HepG2 (cell line): ENCODE measurements around the gene FAM117A. TPM values are rescaled to one million over a fixed set of nuclear protein-coding genes. Genes with fewer than 3 reads are reported as not detected.

ENCODE experiments used
- ATF7 ChIP-seq, 2 experiments: fragments of 450-650 bp in 1 of 2; sonication (generic) in 1 of 2; formaldehyde crosslinking in 1 of 2; IDR thresholded peaks; 2 replicates each; pipeline versions ENCODE4 v1.4.0 to v1.6.1; 2016 to 2020; ENCODE audit warnings: antibody characterized with exemption in 1 of 2, mild to moderate bottlenecking in 1 of 2, missing genetic modification reagents in 1 of 2
- DNMT3B ChIP-seq: conservative IDR thresholded peaks from 2 replicates; pipeline ENCODE4 v1.6.1; 2016; ENCODE audit warnings: missing biosample characterization, control low read depth
- HOXA3 ChIP-seq: sonication (generic); formaldehyde crosslinking; IDR thresholded peaks from 2 replicates; pipeline ENCODE4 v1.5.0; 2020; ENCODE audit warnings: missing genetic modification reagents
- NFIB ChIP-seq: sonication (generic); formaldehyde crosslinking; IDR thresholded peaks from 2 replicates; pipeline ENCODE4 v1.9.0; 2021; ENCODE audit warnings: missing genetic modification reagents, mild to moderate bottlenecking, borderline replicate concordance
- SMARCC2 ChIP-seq: fragments of 450-650 bp; IDR thresholded peaks from 2 replicates; pipeline ENCODE4 v1.6.1; 2017; ENCODE audit warnings: antibody characterized with exemption, mild to moderate bottlenecking
- ZBTB38 ChIP-seq: sonication (generic); formaldehyde crosslinking; IDR thresholded peaks from 2 replicates; pipeline ENCODE4 v1.5.1; 2020; ENCODE audit warnings: mild to moderate bottlenecking, missing genetic modification reagents
- ZMAT3 ChIP-seq: sonication (generic); formaldehyde crosslinking; conservative IDR thresholded peaks from 2 replicates; pipeline ENCODE4 v1.7.0; 2021; ENCODE audit warnings: missing genetic modification reagents
- ZNF235 ChIP-seq: sonication (generic); formaldehyde crosslinking; IDR thresholded peaks from 2 replicates; pipeline ENCODE4 v1.8.1; 2023; ENCODE audit warnings: mild to moderate bottlenecking, missing genetic modification reagents, borderline replicate concordance
- ZNF30 ChIP-seq: sonication (generic); formaldehyde crosslinking; IDR thresholded peaks from 2 replicates; pipeline ENCODE4 v1.5.0; 2020; ENCODE audit warnings: mild to moderate bottlenecking, missing genetic modification reagents
- ZNF34 ChIP-seq: sonication (generic); formaldehyde crosslinking; IDR thresholded peaks from 2 replicates; pipeline ENCODE4 v1.4.0; 2020; ENCODE audit warnings: mild to moderate bottlenecking, missing genetic modification reagents, borderline replicate concordance
- ZNF7 ChIP-seq: IDR thresholded peaks from 2 replicates; pipeline ENCODE4 v1.6.1; 2016; ENCODE audit warnings: missing biosample characterization, missing genetic modification reagents
- polyA plus RNA-seq, 8 experiments: library from polyadenylated mRNA; depleted of rRNA in 3 of 8; stranded (reverse) in 7 of 8; unstranded in 1 of 8; fragments of >200 nt; fragmentation: Illumina TruSeq in 4 of 8; extraction: Trizol in 4 of 8; gene quantifications; 2 replicates each; pipeline versions ENCODE4 v1.2.1 to v1.2.3, GENCODE V29; 2011 to 2016; ENCODE audit warnings: low read depth in 4 of 8, missing spikeins in 1 of 8, mixed read lengths in 1 of 8; ENCODE audit not compliant: insufficient read depth in 1 of 8
- total RNA-seq, 5 experiments: library from RNA; depleted of rRNA; stranded (reverse); fragments of >200 nt; fragmentation: Illumina TruSeq; extraction: Trizol; gene quantifications; 2 replicates each; pipeline ENCODE4 v1.2.3, GENCODE V29; 2016; ENCODE audit warnings: low read depth in 1 of 5
- TF ChIP-seq, protein P1 (sequence below): sonication (generic); formaldehyde crosslinking; IDR thresholded peaks from 2 replicates; pipeline ENCODE4 v1.5.0; 2020; ENCODE audit warnings: mild to moderate bottlenecking, missing genetic modification reagents
- TF ChIP-seq, protein P2 (sequence below): sonication (generic); formaldehyde crosslinking; IDR thresholded peaks from 2 replicates; pipeline ENCODE4 v1.4.0; 2020; ENCODE audit warnings: missing genetic modification reagents
- TF ChIP-seq, protein P3 (sequence below): sonication (generic); formaldehyde crosslinking; IDR thresholded peaks from 2 replicates; pipeline ENCODE4 v1.4.0; 2020; ENCODE audit warnings: missing genetic modification reagents
- TF ChIP-seq, protein P4 (sequence below): sonication (generic); formaldehyde crosslinking; conservative IDR thresholded peaks from 2 replicates; pipeline ENCODE4 v1.8.1; 2023; ENCODE audit warnings: missing genetic modification reagents
- TF ChIP-seq, protein P5 (sequence below): sonication (generic); formaldehyde crosslinking; IDR thresholded peaks from 2 replicates; pipeline ENCODE4 v1.4.0; 2020; ENCODE audit warnings: missing genetic modification reagents, borderline replicate concordance
- TF ChIP-seq, protein P6 (sequence below): sonication (generic); formaldehyde crosslinking; IDR thresholded peaks from 2 replicates; pipeline ENCODE4 v1.4.0; 2020; ENCODE audit warnings: mild to moderate bottlenecking, missing genetic modification reagents

Gene FAM117A
- total and polyA plus RNA-seq, 2 of the 13 experiments (the other 11 are each of a cell fraction or from before 2014, with no cell fraction given) = 12.1 to 19.8 TPM

DNA sequence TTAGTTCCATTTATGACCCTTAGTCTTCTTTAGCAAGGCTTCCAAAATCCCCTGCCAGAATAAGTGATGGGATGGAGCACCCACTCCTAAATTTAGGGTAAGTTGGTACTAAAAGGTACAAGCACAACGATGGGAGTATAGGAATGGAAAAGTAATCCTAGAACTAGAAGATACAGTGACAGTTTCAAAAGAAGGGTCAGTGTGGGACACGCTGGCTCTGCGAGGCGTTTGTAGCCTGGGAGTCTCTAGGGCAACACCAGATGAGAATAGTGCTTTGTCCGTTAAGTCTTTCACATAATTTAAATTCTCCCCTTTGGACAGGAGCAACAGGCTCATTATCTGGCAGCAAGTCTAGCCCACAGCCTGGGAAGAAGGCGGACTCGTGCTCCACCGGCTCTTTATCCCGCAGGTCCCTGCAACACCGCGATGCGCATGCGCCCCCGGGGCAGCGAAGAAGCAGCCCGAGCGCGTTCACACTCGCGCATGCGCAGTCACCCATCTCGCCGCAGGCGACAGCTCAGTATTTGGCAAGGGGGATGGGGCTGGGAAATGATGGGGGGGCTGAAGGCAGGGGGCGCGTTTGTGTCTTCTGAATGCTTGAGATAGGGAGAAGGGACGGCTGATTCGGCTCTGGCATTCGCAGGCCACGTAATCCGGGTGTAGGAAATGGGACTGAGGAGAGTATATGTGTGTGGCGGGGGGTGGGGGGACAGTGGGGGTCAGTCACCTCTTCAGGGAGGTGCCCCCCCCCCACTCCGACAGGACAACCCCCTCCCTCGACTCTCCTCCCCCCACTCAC, 86.6 kb downstream of the FAM117A start (continued):
- TF ChIP-seq NFIB (CRISPR knock-in tag) (no peak), ZNF235 (CRISPR knock-in tag) (no peak), ZNF30 (CRISPR knock-in tag) (no peak), ZNF7 (CRISPR knock-in tag) (no peak), DNMT3B (CRISPR knock-in tag) (no peak), ZBTB38 (0 out of 2 replicates have a peak, but pooled peaks have one; percentile 23), ATF7 (IDR thresholded peaks at IDR 0.05) (no peak), ATF7 (CRISPR knock-in tag; IDR thresholded peaks at IDR 0.05) (no peak), ZMAT3 (no peak), SMARCC2 (no peak), HOXA3 (CRISPR knock-in tag) (no peak; the same call in 1 of the 2 replicates), ZNF34 (no peak)
- TF ChIP-seq, protein P1, sequence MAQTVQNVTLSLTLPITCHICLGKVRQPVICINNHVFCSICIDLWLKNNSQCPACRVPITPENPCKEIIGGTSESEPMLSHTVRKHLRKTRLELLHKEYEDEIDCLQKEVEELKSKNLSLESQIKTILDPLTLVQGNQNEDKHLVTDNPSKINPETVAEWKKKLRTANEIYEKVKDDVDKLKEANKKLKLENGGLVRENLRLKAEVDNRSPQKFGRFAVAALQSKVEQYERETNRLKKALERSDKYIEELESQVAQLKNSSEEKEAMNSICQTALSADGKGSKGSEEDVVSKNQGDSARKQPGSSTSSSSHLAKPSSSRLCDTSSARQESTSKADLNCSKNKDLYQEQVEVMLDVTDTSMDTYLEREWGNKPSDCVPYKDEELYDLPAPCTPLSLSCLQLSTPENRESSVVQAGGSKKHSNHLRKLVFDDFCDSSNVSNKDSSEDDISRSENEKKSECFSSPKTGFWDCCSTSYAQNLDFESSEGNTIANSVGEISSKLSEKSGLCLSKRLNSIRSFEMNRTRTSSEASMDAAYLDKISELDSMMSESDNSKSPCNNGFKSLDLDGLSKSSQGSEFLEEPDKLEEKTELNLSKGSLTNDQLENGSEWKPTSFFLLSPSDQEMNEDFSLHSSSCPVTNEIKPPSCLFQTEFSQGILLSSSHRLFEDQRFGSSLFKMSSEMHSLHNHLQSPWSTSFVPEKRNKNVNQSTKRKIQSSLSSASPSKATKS (CRISPR knock-in tag) = no peak
- TF ChIP-seq, protein P2, sequence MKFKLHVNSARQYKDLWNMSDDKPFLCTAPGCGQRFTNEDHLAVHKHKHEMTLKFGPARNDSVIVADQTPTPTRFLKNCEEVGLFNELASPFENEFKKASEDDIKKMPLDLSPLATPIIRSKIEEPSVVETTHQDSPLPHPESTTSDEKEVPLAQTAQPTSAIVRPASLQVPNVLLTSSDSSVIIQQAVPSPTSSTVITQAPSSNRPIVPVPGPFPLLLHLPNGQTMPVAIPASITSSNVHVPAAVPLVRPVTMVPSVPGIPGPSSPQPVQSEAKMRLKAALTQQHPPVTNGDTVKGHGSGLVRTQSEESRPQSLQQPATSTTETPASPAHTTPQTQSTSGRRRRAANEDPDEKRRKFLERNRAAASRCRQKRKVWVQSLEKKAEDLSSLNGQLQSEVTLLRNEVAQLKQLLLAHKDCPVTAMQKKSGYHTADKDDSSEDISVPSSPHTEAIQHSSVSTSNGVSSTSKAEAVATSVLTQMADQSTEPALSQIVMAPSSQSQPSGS (CRISPR knock-in tag) = no peak
- TF ChIP-seq, protein P3, sequence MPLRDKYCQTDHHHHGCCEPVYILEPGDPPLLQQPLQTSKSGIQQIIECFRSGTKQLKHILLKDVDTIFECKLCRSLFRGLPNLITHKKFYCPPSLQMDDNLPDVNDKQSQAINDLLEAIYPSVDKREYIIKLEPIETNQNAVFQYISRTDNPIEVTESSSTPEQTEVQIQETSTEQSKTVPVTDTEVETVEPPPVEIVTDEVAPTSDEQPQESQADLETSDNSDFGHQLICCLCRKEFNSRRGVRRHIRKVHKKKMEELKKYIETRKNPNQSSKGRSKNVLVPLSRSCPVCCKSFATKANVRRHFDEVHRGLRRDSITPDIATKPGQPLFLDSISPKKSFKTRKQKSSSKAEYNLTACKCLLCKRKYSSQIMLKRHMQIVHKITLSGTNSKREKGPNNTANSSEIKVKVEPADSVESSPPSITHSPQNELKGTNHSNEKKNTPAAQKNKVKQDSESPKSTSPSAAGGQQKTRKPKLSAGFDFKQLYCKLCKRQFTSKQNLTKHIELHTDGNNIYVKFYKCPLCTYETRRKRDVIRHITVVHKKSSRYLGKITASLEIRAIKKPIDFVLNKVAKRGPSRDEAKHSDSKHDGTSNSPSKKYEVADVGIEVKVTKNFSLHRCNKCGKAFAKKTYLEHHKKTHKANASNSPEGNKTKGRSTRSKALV (CRISPR knock-in tag) = peak; percentile 51; the same call in 1 of the 2 replicates
- TF ChIP-seq, protein P4, sequence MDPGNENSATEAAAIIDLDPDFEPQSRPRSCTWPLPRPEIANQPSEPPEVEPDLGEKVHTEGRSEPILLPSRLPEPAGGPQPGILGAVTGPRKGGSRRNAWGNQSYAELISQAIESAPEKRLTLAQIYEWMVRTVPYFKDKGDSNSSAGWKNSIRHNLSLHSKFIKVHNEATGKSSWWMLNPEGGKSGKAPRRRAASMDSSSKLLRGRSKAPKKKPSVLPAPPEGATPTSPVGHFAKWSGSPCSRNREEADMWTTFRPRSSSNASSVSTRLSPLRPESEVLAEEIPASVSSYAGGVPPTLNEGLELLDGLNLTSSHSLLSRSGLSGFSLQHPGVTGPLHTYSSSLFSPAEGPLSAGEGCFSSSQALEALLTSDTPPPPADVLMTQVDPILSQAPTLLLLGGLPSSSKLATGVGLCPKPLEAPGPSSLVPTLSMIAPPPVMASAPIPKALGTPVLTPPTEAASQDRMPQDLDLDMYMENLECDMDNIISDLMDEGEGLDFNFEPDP (CRISPR knock-in tag) = no peak
- TF ChIP-seq, protein P5, sequence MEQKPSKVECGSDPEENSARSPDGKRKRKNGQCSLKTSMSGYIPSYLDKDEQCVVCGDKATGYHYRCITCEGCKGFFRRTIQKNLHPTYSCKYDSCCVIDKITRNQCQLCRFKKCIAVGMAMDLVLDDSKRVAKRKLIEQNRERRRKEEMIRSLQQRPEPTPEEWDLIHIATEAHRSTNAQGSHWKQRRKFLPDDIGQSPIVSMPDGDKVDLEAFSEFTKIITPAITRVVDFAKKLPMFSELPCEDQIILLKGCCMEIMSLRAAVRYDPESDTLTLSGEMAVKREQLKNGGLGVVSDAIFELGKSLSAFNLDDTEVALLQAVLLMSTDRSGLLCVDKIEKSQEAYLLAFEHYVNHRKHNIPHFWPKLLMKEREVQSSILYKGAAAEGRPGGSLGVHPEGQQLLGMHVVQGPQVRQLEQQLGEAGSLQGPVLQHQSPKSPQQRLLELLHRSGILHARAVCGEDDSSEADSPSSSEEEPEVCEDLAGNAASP = peak; percentile 15; the same call in 1 of the 2 replicates
- TF ChIP-seq, protein P6, sequence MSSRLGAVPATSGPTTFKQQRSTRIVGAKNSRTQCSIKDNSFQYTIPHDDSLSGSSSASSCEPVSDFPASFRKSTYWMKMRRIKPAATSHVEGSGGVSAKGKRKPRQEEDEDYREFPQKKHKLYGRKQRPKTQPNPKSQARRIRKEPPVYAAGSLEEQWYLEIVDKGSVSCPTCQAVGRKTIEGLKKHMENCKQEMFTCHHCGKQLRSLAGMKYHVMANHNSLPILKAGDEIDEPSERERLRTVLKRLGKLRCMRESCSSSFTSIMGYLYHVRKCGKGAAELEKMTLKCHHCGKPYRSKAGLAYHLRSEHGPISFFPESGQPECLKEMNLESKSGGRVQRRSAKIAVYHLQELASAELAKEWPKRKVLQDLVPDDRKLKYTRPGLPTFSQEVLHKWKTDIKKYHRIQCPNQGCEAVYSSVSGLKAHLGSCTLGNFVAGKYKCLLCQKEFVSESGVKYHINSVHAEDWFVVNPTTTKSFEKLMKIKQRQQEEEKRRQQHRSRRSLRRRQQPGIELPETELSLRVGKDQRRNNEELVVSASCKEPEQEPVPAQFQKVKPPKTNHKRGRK = no peak
